Measurements from ENCODE around the gene PLXNA4.

GRCh38 chr7:132248841-132249240, 327.4 kb downstream of the PLXNA4 start:
- no peak for TF ChIP-seq POLR2AphosphoS5 (IDR thresholded peaks at IDR 0.05; ENCODE audit: low read depth, low read length)
- TF ChIP-seq REST (IDR thresholded peaks at IDR 0.05; ENCODE audit: low read depth): no peak
- TF ChIP-seq CEBPB (IDR thresholded peaks at IDR 0.05; ENCODE audit: low read depth): no peak
- TF ChIP-seq CTCF (IDR thresholded peaks at IDR 0.05 in 2 of 3, conservative IDR thresholded peaks at IDR 0.05 in 1 of 3; ENCODE audit: borderline replicate concordance in 1 of 3, insufficient read depth in 1 of 3, low read depth in 2 of 3, low read length in 2 of 3): no peak
- TF ChIP-seq MAX (IDR thresholded peaks at IDR 0.05): no peak
- TF ChIP-seq POLR2A (IDR thresholded peaks at IDR 0.05; ENCODE audit: borderline replicate concordance, extremely low read depth, insufficient read depth, insufficient read length): no peak
- TF ChIP-seq SIN3A (IDR thresholded peaks at IDR 0.05; ENCODE audit: low read depth): no peak
- no peak for TF ChIP-seq RAD21 (IDR thresholded peaks at IDR 0.05; ENCODE audit: low read depth)
